Activated CD4-positive, CD25-positive, alpha-beta regulatory T cell treated with anti-CD3 and anti-CD28 coated beads, Interleukin-2, amount 50 U/mL, for 16 hours (primary cell): ENCODE data around the gene TST.

Source experiments
- DNase-seq: peaks from one replicate; pipeline ENCODE4 v3.0.0-alpha.2; 2020; ENCODE audit warnings: low read depth, low spot score

The TST gene

DNA sequence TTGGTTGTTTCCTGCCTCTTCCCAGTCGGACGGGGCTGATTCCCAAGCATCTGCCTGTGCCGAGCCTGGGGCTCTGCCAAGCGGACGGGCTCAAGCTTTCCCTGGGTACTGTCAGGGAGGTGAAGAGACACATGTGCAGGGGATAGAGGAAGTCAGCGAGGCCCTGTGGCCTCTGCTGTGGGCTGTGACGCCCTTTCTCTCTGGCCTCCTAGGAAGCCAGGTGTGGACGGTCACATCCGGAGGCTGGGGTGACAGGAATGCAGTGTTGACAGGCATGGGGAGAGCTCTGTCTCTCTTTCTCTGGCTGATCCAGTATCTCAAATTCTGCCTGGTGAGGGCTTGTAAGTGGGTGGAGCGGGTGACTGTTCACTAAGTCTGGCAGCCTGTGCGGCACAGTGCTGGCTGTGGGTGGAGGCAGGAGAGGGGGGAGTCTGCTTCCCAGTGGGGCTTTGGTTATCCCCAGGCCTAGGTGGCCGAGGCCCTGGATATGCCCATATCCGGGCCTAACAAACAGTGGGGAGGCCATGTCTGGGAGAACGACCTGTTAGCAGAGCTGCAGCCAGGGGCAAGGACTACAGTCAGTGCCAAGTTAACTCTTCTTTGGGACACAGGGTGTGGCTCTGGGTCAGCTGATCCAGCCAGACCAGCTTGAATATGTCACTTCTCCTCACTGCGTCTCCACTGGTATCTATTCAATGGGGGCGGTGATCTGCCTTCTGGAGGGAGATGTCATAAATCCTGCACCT is 34.2 kb upstream of the TST start:
- no peak for DNase-seq

DNA sequence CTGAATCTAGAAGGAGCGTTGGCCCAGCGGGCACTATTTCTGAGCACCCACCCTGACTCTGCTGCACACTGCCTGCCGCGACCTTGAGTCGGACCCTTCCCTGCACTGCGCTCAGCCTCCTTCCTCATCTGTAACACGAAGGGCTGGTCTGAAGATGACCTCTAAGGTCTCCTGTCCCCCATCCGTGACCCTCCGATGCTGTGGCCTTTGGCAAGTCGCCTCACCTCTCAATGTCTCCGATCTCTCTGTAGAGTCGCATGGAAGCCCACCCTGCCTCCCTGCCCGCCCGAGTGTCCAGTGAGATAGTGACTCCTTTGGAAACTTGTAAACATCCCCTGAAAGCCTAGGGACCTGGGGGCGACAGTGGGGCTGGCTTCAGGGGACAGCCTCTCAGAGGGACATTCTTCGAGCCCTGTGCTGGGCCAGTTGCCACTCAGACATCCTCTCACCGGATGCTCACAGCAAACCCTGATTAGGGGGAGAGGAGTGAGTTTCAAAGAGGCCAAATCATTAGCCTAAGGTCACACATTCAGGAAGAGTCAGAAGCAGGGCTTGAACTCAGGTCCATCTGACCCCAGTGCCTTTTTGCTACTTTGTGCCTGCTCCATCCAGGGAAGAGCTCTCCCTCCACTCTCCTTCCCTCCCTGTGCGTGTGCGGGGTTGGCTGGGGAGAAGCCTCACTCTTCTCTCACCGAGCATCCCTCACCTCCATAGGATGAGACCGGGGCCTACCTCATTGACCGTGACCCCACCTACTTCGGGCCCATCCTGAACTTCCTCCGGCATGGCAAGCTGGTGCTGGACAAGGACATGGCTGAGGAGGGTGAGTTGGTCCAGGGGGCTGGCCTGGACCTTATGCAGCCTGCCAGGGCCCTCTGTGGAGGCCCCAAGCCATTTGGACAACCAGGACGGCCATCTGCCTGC is 33.4 kb upstream of the TST start:
- no peak for DNase-seq

DNA sequence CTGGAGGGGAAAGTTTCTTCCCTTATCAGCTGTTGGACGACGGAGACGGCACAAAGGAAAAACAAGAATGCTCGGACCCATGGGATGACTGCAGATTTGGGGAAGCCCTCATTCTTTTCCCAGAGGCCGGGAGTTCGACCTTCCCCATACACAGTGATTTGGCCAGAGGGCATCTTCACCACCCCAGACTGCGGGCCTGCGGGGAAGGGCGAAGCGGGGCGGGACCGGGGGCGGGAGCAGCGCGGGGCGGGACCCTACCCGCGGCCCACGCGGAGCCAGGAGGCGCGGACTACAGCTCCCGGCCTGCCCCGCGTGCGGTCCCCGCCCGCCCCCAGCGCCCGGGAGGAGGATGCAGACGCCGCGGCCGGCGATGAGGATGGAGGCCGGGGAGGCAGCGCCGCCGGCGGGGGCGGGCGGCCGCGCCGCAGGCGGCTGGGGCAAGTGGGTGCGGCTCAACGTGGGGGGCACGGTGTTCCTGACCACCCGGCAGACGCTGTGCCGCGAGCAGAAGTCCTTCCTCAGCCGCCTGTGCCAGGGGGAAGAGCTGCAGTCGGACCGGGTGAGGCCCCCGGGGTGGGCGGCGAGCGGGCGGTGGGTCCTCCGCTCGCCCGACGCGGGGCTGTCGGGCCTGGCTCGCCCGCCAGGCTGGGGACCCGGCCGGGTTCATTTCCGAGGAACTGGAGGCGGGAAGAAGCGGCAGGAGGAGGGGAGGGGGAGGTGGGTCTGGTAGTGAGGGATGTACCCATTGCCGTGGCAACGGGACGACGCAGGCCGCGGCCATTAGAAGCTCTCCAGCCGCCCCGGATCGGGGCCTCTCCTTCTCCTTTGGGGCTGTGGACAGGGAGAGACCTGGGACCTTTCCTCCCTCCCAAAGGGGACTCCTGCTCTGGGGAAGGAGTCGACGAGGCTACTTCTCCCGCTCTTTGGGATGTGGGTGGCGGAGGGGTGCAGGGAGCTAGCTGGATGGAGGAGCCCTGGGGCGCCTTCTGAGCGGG is 32.4 kb upstream of the TST start, which contains the start of gene KCTD17:
TSS of gene KCTD17 (plus strand) at position 352 of the 995 bp plus-strand sequence. CDS start at position 371, 19 bp downstream.
- peak; percentile 49 for DNase-seq

DNA sequence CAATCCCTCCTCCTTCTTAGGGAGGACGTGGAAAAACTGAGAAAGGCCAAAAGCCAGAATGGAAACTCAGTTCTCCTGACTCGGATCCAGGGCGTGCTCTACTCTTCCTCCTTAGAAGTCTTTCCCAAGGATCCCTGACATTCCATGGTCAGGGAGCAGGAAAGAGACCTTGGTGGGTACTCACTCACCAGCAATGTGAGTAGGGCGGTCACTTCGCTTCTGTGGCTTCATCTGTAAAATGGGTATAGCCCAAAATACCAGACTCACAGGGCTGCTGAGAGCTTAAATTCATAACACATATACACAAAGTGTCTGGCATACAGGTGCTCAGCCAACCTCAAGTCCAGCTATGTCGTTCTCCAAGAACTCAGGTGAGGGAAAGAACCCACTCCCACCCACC is 31.7 kb upstream of the TST start:
- DNase-seq: no peak

DNA sequence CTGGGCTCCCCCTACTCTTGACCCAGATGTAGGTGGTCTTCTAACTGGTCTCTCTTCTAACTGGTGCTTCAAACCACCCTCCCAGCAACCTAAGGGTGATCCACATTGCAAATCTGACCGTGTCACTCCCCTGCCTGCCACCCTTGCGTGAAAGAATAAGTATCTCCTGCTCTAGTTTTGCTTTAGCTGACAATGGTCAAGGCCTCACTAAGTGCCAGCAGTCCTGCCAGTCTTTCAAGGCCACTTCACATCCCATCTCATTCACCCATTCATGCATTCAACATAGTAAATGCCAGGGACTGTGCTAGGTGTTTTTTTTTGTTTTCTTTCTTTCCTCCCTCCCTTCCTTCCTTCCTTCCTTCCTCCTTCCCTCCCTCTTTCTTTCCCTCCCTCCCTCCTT is 30.0 kb upstream of the TST start:
- no peak for DNase-seq

DNA sequence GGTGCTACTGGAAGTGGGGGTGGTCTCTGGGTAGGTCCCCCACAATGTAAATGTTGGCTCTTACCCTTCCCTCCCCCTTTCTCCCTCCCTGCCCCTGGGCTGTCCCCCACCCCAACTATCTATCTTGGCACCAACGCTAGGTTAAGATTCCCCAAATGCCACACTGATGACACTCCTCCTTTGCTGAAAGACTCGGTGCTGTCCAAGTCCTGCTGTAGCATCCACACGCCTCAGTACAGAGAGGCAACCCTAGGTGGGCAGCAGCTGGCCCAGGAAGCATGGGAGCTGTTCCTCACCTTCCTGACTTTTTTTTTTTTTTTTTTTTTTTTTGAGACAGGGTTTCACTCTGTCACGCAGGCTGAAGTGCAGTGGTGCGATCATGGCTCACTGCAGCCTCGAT is 28.9 kb upstream of the TST start:
- DNase-seq: no peak

DNA sequence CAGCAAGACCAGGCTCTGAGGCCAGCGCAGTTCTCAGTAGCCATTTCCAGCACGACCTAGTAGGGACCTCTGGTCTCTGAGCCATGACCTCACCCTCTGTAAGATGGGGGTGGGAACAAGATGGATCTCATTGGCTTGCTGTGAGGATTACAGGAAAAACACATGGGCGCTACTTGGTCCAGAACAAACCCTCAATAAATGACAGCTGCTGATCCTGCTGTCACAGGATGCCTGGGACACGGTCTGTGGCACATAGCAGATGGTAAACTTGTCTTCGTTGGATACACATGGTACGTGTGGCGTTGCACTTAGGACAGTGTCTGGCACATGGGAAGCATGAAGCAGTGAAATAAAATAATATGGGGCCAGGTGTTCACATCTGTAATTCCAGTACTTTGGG is 27.8 kb upstream of the TST start:
- DNase-seq: no peak

DNA sequence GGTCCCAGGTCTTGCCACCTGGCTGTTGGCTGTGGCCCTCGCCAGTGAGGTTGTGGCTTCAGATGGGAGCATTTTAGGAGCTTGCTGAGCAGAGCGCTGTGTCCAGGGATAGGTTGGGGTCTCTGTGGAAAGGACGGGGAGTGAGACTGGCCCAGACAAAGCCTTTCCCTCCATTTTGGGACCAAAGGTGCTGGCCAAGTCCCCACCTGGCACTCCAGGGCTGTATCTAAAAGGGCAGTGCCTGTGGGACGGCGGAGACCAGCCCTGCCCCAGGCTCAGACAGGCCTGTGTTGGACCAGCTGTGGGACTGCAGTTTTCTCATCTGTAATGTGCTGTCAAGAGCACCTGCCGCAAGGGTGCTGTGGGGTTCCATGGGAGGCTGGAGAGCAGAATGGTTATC is 27.3 kb upstream of the TST start:
- no peak for DNase-seq

DNA sequence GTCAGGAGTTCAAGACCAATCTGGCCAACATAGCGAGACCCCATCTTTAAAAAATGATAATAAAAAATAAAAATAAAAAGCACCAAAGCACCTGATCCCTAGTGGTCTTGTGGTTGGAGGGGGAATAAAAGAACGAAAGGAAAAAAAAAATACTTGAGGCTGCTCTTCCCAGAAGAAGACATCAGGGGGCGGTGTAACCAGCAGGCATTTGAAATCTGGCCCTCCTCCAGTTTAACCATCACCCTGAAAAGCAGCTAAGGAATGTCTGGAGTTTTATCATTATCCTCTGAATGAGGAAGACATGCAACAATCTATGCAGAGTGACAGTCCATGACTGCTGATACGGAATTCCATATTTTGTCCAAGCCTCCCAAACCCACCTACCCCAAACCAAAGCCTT is 26.7 kb upstream of the TST start:
- no peak for DNase-seq

DNA sequence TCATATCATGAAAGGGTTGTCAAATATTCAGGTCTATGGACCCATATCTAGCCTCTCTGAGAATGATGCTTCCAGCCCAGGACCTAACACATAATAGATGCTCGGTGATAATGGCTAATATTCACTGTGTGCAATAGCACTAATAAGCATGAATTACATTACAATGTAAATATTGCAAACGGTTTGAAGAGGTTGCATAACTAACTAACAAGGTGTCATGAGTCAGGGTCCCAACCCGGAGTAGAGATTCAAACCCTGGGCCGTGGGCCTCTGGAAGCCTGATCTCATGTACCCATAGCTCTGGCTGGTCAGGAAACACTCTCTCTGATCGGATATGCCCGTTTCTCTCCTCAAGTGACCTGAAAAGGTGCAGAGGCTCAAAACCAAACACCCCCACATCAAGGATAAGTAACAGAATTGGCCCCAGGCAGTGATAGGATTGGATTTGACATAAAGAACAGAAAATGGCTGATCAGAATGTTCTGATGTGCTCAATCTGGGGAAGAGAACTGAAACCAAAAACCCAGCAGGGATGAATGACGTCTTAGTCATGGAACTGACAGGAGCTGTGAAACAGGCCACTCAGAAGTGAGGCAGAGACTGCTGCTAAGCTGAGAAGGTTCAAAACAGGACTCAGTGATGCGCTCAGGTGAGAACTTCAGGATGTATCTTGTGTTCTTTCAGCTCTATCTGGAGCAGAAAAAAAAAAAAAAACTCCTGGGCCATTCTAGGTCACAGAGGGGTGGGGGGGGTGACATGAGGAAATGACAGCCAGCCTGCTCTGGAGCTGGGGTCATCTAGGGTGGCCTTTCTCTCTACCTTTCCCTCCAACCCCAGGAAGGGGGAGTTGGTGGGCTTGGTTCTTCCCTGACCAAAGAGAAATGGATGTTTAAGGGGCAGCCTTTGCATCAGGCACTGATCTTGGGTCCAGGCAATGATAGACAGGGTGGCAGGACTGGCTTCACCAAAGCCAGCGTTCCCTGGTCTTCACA is 25.7 kb upstream of the TST start:
- no peak for DNase-seq

DNA sequence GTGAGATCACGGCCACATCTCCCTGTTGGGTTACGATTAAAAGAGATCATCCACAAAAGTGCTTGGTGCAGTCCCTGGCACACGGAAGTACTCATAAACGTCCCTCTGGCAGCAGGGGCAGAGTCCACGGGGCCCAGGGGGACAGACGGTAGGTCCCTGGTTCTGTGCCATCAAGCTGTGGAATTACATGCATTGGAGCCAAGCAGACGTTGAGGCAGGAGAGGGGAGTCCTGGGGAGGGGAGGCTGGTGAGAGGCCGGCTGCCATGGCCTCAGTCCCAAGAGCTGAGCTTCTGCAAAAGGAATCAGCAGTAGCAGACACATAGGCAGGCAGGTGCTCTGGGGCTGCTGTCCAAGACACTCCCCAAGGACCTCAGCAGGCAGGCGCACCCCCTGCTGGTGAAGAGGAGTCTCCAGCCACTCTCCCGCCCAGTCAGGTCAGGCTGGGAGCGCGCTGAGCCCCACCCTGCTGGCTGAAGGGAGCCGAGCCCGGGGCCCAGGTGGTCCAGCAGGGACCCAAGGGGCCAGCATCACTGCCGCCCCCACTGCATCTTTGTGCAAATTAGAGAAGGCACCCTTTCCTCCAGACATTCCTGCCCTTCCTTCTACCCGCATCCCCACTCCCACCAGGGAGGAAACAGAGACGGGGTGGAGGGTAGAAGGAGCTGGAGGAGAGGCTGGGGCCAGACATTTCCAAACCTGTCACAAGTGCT is 24.7 kb upstream of the TST start:
- no peak for DNase-seq

DNA sequence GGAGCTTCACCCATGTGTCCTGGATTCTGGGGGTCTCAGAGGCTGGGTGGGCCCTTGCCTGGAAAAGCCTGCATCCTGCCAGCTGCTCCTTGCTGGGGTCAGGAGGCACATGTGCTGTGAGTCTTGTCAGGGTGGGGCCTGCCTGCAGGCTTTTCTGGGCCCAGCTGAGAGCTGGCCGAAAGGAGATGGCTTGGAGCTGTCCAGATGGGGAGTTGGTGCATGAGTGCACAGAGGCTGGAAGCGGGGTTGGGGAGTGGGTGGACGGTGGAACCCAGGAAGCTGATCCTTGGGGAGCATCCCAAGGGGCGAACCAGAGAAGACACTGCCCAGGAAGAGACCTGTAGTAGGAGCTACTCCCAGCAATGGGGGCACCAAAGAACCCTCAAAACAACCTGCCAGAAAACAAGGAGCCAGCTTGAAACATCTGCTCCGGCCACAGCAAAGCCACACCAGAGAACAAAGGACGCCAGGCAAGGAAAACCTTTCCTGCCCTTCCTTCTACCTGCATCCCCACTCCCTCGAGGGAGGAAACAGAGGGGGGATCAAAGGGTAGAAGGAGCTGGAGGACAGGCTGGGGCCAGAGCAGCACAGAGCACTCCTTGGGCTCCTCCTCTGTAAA is 24.1 kb upstream of the TST start:
- no peak for DNase-seq

DNA sequence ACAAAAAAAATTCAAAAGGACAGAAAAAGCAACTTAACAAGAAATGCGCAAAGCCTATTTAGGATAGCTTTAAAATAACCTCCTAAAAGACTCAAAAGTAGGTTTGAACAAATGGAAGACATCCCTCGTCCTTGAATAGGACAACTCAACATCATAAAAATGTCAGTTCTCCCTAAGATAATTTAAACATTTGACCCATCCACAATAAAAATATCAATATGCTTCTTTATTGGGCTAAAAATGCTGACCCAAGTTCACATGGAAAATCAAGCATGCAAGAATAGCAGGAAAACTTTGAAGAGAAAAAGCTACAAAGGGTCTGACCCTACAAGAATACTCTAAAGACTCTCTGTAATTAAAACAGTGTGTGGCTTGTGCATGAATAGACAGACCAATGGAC is 20.2 kb upstream of the TST start:
- DNase-seq: no peak

DNA sequence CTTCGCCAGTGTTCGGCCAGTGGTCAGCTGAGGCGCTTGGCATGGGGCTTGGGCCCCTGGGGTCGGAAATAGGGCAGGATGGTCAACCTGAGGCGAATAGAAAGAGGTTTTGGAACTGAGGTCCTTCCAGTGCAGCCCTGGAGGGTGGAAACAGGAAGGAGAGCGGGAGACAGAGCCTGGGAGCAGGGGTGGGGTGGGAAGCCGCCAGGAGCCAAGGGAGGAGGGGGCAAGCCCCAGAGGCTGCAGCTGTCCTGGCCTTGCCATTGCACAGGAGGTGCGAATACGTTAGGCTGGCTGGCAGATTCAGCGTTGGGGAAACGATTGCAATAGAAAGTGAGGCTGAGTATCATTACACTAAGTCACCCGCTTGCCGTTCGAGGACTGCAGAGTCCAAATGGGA is 18.4 kb upstream of the TST start:
- no peak for DNase-seq

DNA sequence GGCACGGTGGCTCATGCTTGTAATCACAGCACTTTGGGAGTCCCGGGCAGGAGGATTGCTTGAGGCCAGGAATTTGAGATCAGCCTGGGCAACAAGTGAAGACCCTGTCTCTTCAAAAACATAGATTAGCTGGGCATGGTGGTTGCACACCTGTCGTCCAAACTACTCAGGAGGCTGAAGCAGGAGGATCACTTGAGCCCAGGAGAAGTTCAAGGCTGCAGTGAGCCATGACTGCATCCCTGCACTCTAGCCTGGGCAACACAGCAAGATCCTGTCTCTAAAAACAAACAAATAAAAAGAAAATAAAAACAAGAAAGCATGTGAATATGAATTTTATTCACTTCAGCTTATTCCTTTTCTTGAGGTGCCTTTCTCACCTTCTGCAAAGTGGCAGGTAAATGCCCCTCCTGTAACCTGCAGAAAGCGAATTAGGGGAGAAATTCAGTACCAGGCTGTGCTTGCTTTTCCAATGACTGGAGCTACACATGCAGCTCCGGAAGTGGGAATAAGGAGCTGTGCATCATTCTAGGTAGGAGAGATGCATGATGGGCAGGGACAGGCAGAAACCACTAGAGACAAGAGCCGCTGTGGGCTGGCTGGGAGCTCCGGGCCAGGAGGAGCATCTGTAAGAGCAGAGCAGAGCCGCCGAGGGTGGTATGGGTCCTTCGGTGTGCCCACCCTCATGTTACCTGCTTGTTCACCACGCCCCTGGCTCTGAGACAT is 17.6 kb upstream of the TST start:
- DNase-seq: no peak

DNA sequence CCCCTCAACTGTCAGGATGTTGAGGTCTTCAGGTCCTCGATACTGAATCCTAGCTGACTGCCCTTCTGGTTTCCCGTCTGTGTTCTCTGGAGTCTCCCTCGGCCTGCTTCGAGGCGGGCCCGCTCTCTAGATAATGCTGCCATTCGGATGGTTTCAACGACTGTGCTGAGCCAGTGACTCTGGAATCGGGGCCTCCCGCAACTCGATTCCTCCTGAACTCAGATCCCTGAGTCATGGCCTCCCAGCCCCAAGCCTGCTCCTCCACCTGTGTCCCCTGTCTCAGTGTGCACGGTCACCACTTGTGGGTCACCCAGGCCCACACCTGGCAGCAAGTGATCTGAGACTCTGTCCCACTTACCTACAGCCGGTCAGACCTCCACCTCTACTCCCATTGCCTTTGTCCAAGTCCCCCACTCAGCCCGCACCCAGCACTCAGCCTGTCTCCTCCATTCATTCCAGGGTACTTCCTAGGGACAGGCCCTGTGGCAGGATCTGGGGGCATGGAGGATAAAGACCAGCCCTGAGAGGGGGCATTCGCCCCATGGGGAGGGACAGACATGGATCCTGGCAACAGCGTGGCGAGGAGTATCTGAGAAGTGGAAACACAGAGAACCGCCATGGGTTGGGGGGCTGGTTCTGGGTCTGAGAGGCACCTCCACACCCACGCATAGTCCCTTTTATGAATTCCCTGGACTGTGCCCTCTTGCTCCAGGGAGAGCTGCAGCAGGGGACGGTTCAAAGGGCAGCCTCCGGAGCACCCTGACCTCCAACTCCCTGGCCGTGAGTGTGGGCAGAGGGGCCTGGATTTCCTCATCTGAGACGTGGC is 14.6 kb upstream of the TST start:
- no peak for DNase-seq

DNA sequence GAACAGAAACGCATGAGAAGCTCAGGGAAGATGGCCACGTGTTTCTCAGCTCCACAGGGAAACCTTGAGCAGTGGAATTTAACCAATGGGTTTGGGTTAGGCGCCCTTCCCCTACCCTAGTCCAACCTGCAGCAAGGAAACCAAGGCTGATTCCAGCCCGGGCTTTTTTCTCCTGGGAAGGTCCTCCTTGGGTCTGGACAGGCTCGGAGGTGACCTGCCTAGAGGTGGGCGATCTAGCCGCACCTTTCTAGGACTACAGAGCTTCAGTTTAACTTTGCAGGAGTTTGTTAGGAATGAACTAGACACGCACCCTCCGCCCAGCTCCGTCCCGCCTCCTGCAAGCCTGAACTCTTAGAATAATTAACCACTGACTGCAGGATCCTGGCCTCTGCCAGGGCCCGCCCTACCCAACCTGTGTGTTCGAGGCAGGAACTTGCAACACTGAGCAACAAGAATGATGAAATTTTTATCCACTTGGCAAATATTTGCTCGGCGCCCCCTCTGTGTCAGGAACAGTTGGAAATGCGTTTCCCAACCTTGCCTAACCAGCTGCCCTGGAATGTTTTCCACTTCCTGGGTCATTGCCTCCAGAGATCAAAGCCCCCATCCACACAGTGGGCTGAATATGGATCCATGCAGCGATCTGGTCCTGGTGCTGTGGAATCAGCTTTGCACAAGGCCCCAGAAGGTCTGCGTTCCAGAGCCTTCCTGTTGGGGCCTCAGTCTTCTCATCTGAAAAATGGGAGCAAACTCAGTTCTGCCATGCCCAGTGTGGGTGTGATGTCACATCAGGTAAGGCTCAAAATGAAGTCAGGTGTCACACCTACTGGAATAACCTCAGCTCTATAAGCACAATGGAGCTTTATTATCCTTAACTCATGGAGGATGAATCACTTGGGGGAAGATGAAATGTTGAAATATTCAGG is 13.6 kb upstream of the TST start:
- DNase-seq: no peak
